CD14-positive monocyte (primary cell): ENCODE measurements around the gene NUFIP2. TPM values are rescaled to one million over a fixed set of nuclear protein-coding genes. Genes with fewer than 3 reads are reported as not detected.

Experiments
- DNase-seq, 3 donors: peaks; one replicate each; pipeline ENCODE4 v3.0.0-alpha.2; 2011 to 2022
- H2AFZ ChIP-seq: 2 replicates; pipeline ENCODE4 v1.6.0; 2012; ENCODE audit warnings: mild to moderate bottlenecking, low read depth, low read length, inconsistent platforms; ENCODE audit not compliant: insufficient read depth, poor library complexity, severe bottlenecking
- H3K27ac ChIP-seq, 2 donors: 1 replicate in 1 of 2; 2 replicates in 1 of 2; pipeline ENCODE4 v1.5.1; 2012 to 2013; ENCODE audit warnings: low read length in 2 of 2, control low read depth in 1 of 2, inconsistent platforms in 1 of 2, low read depth in 1 of 2, mild to moderate bottlenecking in 1 of 2
- H3K27me3 ChIP-seq, 2 donors: one replicate each; pipeline versions ENCODE4 v1.6.0 to v1.6.1; 2011 to 2013; ENCODE audit warnings: low read length in 2 of 2; ENCODE audit not compliant: control insufficient read depth in 2 of 2, insufficient read depth in 2 of 2
- H3K36me3 ChIP-seq, 2 donors: replicated peaks in 1 of 2; 1 replicate in 1 of 2; 2 replicates in 1 of 2; pipeline versions ENCODE4 v1.5.1 to v1.6.1; 2012 to 2013; ENCODE audit warnings: low read length in 2 of 2, control low read depth in 1 of 2, inconsistent platforms in 1 of 2, mild to moderate bottlenecking in 1 of 2; ENCODE audit not compliant: insufficient read depth in 2 of 2, control insufficient read depth in 1 of 2
- H3K4me1 ChIP-seq, 2 donors: 1 replicate in 1 of 2; 2 replicates in 1 of 2; pipeline versions ENCODE4 v1.5.1 to v1.6.1; 2012 to 2013; ENCODE audit warnings: low read length in 2 of 2, control low read depth in 1 of 2, inconsistent platforms in 1 of 2, mild to moderate bottlenecking in 1 of 2, moderate library complexity in 1 of 2; ENCODE audit not compliant: insufficient read depth in 2 of 2, control insufficient read depth in 1 of 2
- H3K4me2 ChIP-seq: replicated peaks from 2 replicates; pipeline ENCODE3; 2012; ENCODE audit warnings: low read length, moderate library complexity, mild to moderate bottlenecking; ENCODE audit not compliant: poor library complexity, severe bottlenecking; ENCODE audit errors: extremely low read depth
- H3K4me3 ChIP-seq, 3 experiments: fragments of 200-600 bp in 1 of 3; sonication (generic) in 1 of 3; replicated peaks in 1 of 3; 1 replicate in 2 of 3; 2 replicates in 1 of 3; pipeline ENCODE4 v1.5.1; 2011 to 2013; ENCODE audit warnings: low read length in 3 of 3, mild to moderate bottlenecking in 3 of 3, control low read depth in 2 of 3, low read depth in 2 of 3, inconsistent platforms in 1 of 3, moderate library complexity in 1 of 3
- H3K79me2 ChIP-seq: 2 replicates; pipeline ENCODE4 v1.6.0; 2012; ENCODE audit warnings: mild to moderate bottlenecking, control low read depth, inconsistent platforms, low read length, moderate library complexity; ENCODE audit not compliant: insufficient read depth
- H3K9ac ChIP-seq: 2 replicates; pipeline ENCODE4 v1.6.0; 2017; ENCODE audit warnings: low read length, mild to moderate bottlenecking; ENCODE audit not compliant: insufficient read depth, poor library complexity, severe bottlenecking
- H3K9me3 ChIP-seq, 2 donors: replicated peaks in 1 of 2; 1 replicate in 1 of 2; 2 replicates in 1 of 2; pipeline versions ENCODE4 v1.5.1 to v1.6.1; 2012 to 2013; ENCODE audit warnings: low read length in 2 of 2, control low read depth in 1 of 2; ENCODE audit not compliant: control insufficient read depth in 1 of 2, insufficient read depth in 1 of 2
- H4K20me1 ChIP-seq: 2 replicates; pipeline ENCODE4 v1.6.0; 2012; ENCODE audit warnings: mild to moderate bottlenecking, low read length, control low read depth, moderate library complexity; ENCODE audit not compliant: insufficient read depth
- H3K27ac Mint-ChIP-seq, 7 donors: one replicate each; pipeline ENCODE4 v1.8.0; 2020; ENCODE audit warnings: mild to moderate bottlenecking in 7 of 7, mixed read lengths in 7 of 7, moderate library complexity in 6 of 7, inconsistent platforms in 2 of 7
- H3K27me3 Mint-ChIP-seq, 3 donors: one replicate each; pipeline ENCODE4 v1.8.0; 2021 to 2022; ENCODE audit warnings: low read depth in 3 of 3, mild to moderate bottlenecking in 3 of 3, mixed read lengths in 3 of 3, moderate library complexity in 3 of 3, inconsistent platforms in 1 of 3
- H3K36me3 Mint-ChIP-seq, 2 donors: one replicate each; pipeline ENCODE4 v1.8.0; 2020; ENCODE audit warnings: mixed read lengths in 2 of 2, inconsistent platforms in 1 of 2, mild to moderate bottlenecking in 1 of 2
- H3K4me1 Mint-ChIP-seq: one replicate; pipeline ENCODE4 v1.8.0; 2020; ENCODE audit warnings: mild to moderate bottlenecking, mixed read lengths
- H3K4me3 Mint-ChIP-seq, 2 donors: one replicate each; pipeline ENCODE4 v1.8.0; 2020; ENCODE audit warnings: mild to moderate bottlenecking in 2 of 2, mixed read lengths in 2 of 2, moderate library complexity in 1 of 2
- H3K9me3 Mint-ChIP-seq, 7 donors: one replicate each; pipeline ENCODE4 v1.8.0; 2020 to 2022; ENCODE audit warnings: mixed read lengths in 7 of 7, mild to moderate bottlenecking in 6 of 7, moderate library complexity in 6 of 7, inconsistent platforms in 2 of 7
- CTCF ChIP-seq: fragments of 200-600 bp; IDR thresholded peaks from one replicate; pipeline ENCODE4 v1.8.0; 2022; ENCODE audit warnings: antibody characterized with exemption, mild to moderate bottlenecking
- WGBS: methylation state at CpG from one replicate; pipeline ENCODE4 v1.1.5; 2013; ENCODE audit warnings: missing lambda C conversion rate; ENCODE audit not compliant: insufficient coverage; 5-methylcytosine and 5-hydroxymethylcytosine counted together
- intact Hi-C, 2 donors: fragments of 100-400 bp; cut with micrococcal nuclease; formaldehyde crosslinking; loops; one replicate each; pipeline versions ENCODE4 v1.15.0 to v1.15.1; 2023
- polyA plus RNA-seq, 3 donors: library from polyadenylated mRNA; depleted of rRNA in 1 of 3; unstranded in 2 of 3; stranded (reverse) in 1 of 3; fragments of 300-500 nt in 2 of 3; fragments of >200 nt in 1 of 3; fragmentation: Illumina TruSeq in 2 of 3; gene quantifications; 1 replicate in 2 of 3; 2 replicates in 1 of 3; pipeline ENCODE4 v1.2.3, GENCODE V29; 2012 to 2021

Gene NUFIP2
- polyA plus RNA-seq, 3 donors = 8.7 to 25.1 (median 13.7) TPM

DNA sequence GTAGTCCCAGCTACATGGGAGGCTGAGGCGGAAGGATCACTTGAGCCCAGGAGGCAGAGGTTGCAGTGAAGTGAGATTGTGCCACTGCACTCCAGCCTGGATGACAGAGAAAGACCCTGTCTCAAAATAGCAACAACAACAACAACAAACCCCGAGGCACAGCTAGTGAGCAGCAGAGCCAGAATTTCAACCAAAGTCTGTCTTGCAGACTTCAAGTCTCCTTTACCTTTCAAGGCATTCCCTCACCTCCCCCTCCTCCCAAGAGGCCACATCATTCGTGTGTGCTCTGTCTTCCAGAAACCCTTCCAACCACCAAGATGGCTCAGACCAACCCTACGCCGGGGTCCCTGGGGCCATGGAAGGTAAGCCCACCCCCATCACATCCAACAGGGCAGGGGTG, 45.1 kb downstream of the NUFIP2 start:
- 93% methylated on average over 4 of the region's 5 CpGs for WGBS
- H3K4me1 ChIP-seq = peaks cover 15 to 33% of the 10 kb centered on the region in 2 donors
- peaks cover 36% of the 10 kb centered on the region for H4K20me1 ChIP-seq
- no peak overlapping the region for H3K9ac ChIP-seq
- DNase-seq = no peak
- peaks cover 9 to 22% of the 10 kb centered on the region in 2 donors for H3K36me3 Mint-ChIP-seq
- H2AFZ ChIP-seq = no peak overlapping the region
- peaks cover 0 to 17% of the 10 kb centered on the region in 2 donors for H3K36me3 ChIP-seq
- no peak overlapping the region for H3K4me3 Mint-ChIP-seq
- H3K27me3 Mint-ChIP-seq = no peaks in the 10 kb centered on the region
- H3K4me1 Mint-ChIP-seq = peaks cover 36% of the 10 kb centered on the region
- H3K27ac ChIP-seq = no peak overlapping the region
- H3K79me2 ChIP-seq = peaks cover under 1% of the 10 kb centered on the region
- peaks cover 0 to 2% (median 0%) of the 10 kb centered on the region in 7 donors for H3K9me3 Mint-ChIP-seq
- no peak overlapping the region for H3K4me2 ChIP-seq
- intact Hi-C loops = no loop called here
- H3K4me3 ChIP-seq = no peak overlapping the region
- no peaks in the 10 kb centered on the region for H3K27me3 ChIP-seq
- H3K27ac Mint-ChIP-seq = peak overlapping the region in 1 of 7 donors; percentile 12
- TF ChIP-seq CTCF = no peak
- H3K9me3 ChIP-seq = no peaks in the 10 kb centered on the region

GRCh38 chr17:29247219-29247618, 46.7 kb downstream of the NUFIP2 start:
- Histone ChIP-seq H2AFZ (no peak overlapping the region), H3K4me3 (no peak overlapping the region), H3K36me3 (peaks cover 0 to 12% of the 10 kb centered on the region in 2 donors), H3K79me2 (no peaks in the 10 kb centered on the region), H3K27ac (no peak overlapping the region), H4K20me1 (peaks cover 20% of the 10 kb centered on the region), H3K4me1 (peaks cover 16 to 33% of the 10 kb centered on the region in 2 donors), H3K4me2 (no peak overlapping the region), H3K27me3 (no peaks in the 10 kb centered on the region), H3K9me3 (no peaks in the 10 kb centered on the region), H3K9ac (no peak overlapping the region)
- Mint-ChIP-seq H3K27ac (peak overlapping the region in 2 of 7 donors; percentile 12 to 40), H3K9me3 (peaks cover 0 to 2% (median 0%) of the 10 kb centered on the region in 7 donors), H3K36me3 (peaks cover 9 to 16% of the 10 kb centered on the region in 2 donors), H3K4me3 (no peak overlapping the region), H3K4me1 (peaks cover 32% of the 10 kb centered on the region), H3K27me3 (no peaks in the 10 kb centered on the region)
- no peak for DNase-seq
- TF ChIP-seq CTCF = no peak
- intact Hi-C loops = no loop called here
- no CpG with 5 or more reads among the region's 2 CpGs for WGBS
